ENCODE measurements around the gene EPM2A.
"Not testable (repeated sequence)": the region's sequence is repeated elsewhere in the genome, so short reads cannot be mapped to it uniquely, and the experiment has no call there.

Gene EPM2A

DNA sequence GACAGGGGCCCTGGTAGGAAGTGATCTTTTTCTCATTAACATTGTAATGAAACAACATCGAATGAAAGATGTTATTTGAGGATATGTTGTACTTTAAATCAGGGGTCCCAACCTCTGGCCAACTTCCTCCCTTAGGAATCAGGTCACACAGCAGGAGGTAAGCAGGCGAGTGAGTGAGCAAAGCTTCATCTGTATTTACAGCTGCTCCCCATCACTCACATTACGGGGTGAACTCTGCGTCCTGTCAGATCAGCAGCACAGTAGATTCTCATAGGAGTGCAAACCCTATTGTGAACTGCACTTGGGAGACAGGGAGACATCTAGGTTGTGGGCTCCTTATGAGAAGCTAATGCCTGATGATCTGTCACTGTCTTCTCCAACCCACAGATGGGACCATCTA, 19.9 kb downstream of the EPM2A start:
- DNase-seq (ENCODE audit: insufficient read length, low spot score) (no peak), FAIRE-seq (no peak)
- TF ChIP-seq SPI1 (IDR thresholded peaks at IDR 0.05; ENCODE audit: low read depth, low read length) (no peak), PAX5 (IDR thresholded peaks at IDR 0.05; ENCODE audit: insufficient read depth, low read length, severe bottlenecking) (no peak), POLR2A (IDR thresholded peaks at IDR 0.05; ENCODE audit: low read depth, low read length) (no peak), POU2F2 (IDR thresholded peaks at IDR 0.05; ENCODE audit: low read depth, low read length) (no peak), POLR2AphosphoS5 (IDR thresholded peaks at IDR 0.05; ENCODE audit: low read depth, low read length) (no peak), TAF1 (IDR thresholded peaks at IDR 0.05; ENCODE audit: low read depth, low read length) (no peak)

DNA sequence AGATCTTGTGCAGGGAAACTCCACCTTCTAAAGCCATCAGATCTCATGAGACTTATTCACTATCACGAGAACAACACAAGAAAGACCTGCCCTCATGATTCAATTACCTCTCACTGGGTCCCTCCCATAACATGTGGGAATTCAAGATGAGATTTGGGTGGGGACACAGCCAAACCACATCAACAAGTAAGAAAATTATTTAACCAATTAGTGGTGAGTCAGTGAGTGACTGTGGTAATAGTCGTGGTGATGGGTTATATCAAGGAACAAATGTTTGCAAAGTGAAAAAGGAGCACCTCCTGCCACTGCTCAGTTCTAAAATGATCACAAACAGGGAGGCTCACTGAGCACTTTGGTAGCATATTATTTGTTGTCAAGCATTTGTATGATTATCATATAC, 20.6 kb downstream of the EPM2A start:
- DNase-seq (ENCODE audit: insufficient read length, low spot score) (no peak), FAIRE-seq (no peak)
- no peak for TF ChIP-seq SPI1 (IDR thresholded peaks at IDR 0.05; ENCODE audit: low read depth, low read length)
- no peak for TF ChIP-seq TAF1 (IDR thresholded peaks at IDR 0.05; ENCODE audit: low read depth, low read length)
- no peak for TF ChIP-seq PAX5 (IDR thresholded peaks at IDR 0.05; ENCODE audit: insufficient read depth, low read length, severe bottlenecking)
- TF ChIP-seq POLR2AphosphoS5 (IDR thresholded peaks at IDR 0.05; ENCODE audit: low read depth, low read length), result no peak

DNA sequence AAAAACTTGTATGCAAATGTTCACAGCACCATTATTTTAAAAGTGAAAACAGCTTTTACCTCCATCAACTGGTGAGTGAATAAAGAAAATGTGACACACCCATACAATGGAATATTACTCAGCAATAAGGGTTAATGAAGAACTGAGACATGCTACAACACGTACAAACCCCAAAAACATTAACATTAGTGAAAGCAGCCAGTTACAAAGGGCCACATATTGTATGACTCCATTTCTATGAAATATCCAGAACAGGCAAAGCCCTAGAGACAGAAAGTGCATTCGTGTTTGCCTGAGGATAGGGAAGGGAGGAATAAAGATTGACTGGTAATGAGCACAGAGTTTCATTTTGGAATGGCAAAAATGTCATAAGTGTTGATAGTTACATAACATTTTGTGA, 21.5 kb downstream of the EPM2A start:
- FAIRE-seq (no peak), DNase-seq (ENCODE audit: insufficient read length, low spot score) (no peak)
- TF ChIP-seq PAX5 (IDR thresholded peaks at IDR 0.05; ENCODE audit: insufficient read depth, low read length, severe bottlenecking), result no peak
- TF ChIP-seq POLR2A (IDR thresholded peaks at IDR 0.05; ENCODE audit: low read depth, low read length), result no peak
- TF ChIP-seq POLR2AphosphoS5 (IDR thresholded peaks at IDR 0.05; ENCODE audit: low read depth, low read length), result no peak
- TF ChIP-seq SPI1 (IDR thresholded peaks at IDR 0.05; ENCODE audit: low read depth, low read length), result no peak
- TF ChIP-seq TAF1 (IDR thresholded peaks at IDR 0.05; ENCODE audit: low read depth, low read length), result no peak
- TF ChIP-seq POU2F2 (IDR thresholded peaks at IDR 0.05; ENCODE audit: low read depth, low read length), result no peak

DNA sequence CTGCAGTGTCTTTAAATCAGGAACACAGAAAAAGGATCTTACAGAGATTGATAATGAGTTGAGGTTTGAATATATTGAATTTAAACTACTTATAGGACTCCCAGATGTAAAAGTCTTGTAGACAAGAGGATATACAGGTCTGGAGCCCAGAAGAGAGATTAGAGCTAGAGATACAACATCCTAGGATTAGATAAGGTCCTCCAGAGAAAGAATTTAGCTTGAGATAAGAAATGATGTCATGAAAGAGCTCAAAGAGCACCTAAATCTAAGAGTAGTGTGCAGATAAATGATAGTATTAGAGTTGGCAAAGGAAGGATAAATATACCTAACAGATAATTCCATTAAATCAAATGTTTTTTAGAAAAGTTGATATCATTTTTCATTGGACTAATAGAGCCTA, 23.9 kb downstream of the EPM2A start:
- TF ChIP-seq TAF1 (IDR thresholded peaks at IDR 0.05; ENCODE audit: low read depth, low read length) (no peak), POLR2AphosphoS5 (IDR thresholded peaks at IDR 0.05; ENCODE audit: low read depth, low read length) (no peak), POU2F2 (IDR thresholded peaks at IDR 0.05; ENCODE audit: low read depth, low read length) (no peak), SPI1 (IDR thresholded peaks at IDR 0.05; ENCODE audit: low read depth, low read length) (no peak), PAX5 (IDR thresholded peaks at IDR 0.05; ENCODE audit: insufficient read depth, low read length, severe bottlenecking) (no peak), POLR2A (IDR thresholded peaks at IDR 0.05; ENCODE audit: low read depth, low read length) (no peak)
- no peak for FAIRE-seq

DNA sequence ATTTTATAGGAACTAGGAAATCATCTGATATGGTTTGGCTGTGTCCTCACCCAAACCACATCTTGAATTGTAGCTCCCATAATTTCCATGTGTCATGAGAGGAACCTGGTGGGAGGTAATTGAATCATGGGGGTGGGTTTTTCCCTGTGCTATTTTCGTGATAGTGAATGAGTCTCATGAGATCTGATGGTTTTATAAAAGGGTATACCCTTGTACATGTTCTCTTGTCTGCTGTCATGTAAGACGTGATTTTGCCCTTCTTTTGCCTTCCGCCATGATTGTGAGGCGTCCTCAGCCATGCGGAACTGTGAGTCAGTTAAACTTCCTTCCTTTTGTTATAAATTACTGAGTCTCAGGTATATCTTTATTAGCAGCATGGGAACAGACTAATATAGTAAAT, 27.9 kb downstream of the EPM2A start:
- DNase-seq (ENCODE audit: insufficient read length, low spot score) (no peak), FAIRE-seq (no peak)
- no peak for TF ChIP-seq TAF1 (IDR thresholded peaks at IDR 0.05; ENCODE audit: low read depth, low read length)
- no peak for TF ChIP-seq SPI1 (IDR thresholded peaks at IDR 0.05; ENCODE audit: low read depth, low read length)
- no peak for TF ChIP-seq PAX5 (IDR thresholded peaks at IDR 0.05; ENCODE audit: insufficient read depth, low read length, severe bottlenecking)
- TF ChIP-seq POU2F2 (IDR thresholded peaks at IDR 0.05; ENCODE audit: low read depth, low read length), result no peak
- no peak for TF ChIP-seq POLR2AphosphoS5 (IDR thresholded peaks at IDR 0.05; ENCODE audit: low read depth, low read length)
- TF ChIP-seq POLR2A (IDR thresholded peaks at IDR 0.05; ENCODE audit: low read depth, low read length), result no peak

More for the DNA sequence above, 23.9 kb downstream of the EPM2A start:
- DNase-seq (ENCODE audit: insufficient read length, low spot score), result no peak

DNA sequence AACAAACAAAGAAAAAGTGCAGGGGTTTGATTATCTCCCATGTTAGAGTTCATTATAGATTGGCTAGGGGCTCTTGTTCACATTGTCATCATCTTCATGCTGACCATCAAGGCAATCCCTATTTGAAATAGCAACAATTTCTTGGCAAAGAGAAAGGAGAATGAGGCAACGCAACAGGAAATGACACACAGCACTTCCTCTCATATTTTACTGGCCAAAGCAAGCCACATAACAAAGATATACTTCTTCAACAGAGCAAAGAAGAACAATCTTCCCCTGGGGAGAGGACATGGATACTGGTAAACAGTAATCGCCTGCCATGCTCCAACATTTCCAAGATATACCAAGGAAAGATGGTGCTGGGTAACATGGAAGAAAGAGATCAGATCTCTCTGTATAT, 29.8 kb downstream of the EPM2A start:
- DNase-seq (ENCODE audit: insufficient read length, low spot score), result no peak
- no peak for FAIRE-seq
- TF ChIP-seq SPI1 (IDR thresholded peaks at IDR 0.05; ENCODE audit: low read depth, low read length) (0 out of 2 replicates have a peak, but pooled peaks have one; percentile 14), TAF1 (IDR thresholded peaks at IDR 0.05; ENCODE audit: low read depth, low read length) (no peak)

DNA sequence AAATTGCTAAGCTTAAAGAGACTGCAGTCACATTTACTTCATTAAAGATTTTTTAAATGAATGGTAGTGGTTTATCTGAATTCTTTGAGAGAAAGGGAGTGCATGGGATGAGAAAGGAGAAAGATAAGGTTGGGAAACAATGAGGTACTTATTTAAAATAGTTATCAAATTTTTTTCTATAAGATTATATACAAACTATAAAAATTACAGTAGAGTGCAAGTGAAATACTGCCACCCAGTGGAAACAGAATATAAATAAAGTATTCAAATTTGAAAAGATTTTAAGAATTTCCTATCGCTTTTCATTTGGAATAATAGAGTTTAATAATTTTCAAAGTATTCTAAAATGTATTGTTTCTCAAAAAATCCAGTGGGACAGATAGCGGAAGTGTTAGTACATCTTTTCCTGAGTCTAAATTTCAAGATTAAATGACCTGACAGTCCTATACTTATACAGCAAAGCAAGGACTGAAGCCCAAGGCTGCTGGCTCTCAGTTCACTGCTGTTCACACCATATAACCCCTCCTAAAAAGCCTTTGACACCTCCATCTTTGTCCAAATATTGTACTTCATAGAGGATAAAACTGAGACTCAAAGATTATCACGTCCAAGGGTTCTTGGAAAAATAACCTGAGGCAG, 31.1 kb downstream of the EPM2A start:
- TF ChIP-seq PAX5 (IDR thresholded peaks at IDR 0.05; ENCODE audit: insufficient read depth, low read length, severe bottlenecking) (no peak), POLR2A (IDR thresholded peaks at IDR 0.05; ENCODE audit: low read depth, low read length) (no peak), TAF1 (IDR thresholded peaks at IDR 0.05; ENCODE audit: low read depth, low read length) (no peak), SPI1 (IDR thresholded peaks at IDR 0.05; ENCODE audit: low read depth, low read length) (no peak), POU2F2 (IDR thresholded peaks at IDR 0.05; ENCODE audit: low read depth, low read length) (no peak)
- FAIRE-seq, result no peak
- no peak for DNase-seq (ENCODE audit: insufficient read length, low spot score)

DNA sequence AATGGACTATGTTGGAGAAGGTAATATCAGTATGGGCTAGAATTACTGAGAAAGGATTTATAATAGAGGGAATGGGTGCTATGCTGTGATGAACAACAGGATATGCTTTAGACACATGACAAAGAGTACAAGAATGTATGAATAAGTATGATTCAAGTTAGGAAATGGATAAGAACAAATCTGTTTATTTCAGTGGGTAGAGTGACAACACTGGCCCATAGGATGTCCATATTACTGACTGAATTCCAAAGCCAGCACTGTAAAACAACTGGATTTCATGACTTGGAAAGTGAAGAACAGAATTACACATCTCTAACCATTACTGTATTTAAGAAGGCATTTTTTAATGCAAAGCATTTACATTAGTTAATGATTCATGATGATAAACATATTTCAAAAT, 35.9 kb downstream of the EPM2A start:
- DNase-seq (ENCODE audit: insufficient read length, low spot score) (no peak), FAIRE-seq (no peak)
- TF ChIP-seq TAF1 (IDR thresholded peaks at IDR 0.05; ENCODE audit: low read depth, low read length) (no peak), POLR2A (IDR thresholded peaks at IDR 0.05; ENCODE audit: low read depth, low read length) (no peak), SPI1 (IDR thresholded peaks at IDR 0.05; ENCODE audit: low read depth, low read length) (no peak), PAX5 (IDR thresholded peaks at IDR 0.05; ENCODE audit: insufficient read depth, low read length, severe bottlenecking) (no peak), POLR2AphosphoS5 (IDR thresholded peaks at IDR 0.05; ENCODE audit: low read depth, low read length) (no peak), POU2F2 (IDR thresholded peaks at IDR 0.05; ENCODE audit: low read depth, low read length) (no peak)

DNA sequence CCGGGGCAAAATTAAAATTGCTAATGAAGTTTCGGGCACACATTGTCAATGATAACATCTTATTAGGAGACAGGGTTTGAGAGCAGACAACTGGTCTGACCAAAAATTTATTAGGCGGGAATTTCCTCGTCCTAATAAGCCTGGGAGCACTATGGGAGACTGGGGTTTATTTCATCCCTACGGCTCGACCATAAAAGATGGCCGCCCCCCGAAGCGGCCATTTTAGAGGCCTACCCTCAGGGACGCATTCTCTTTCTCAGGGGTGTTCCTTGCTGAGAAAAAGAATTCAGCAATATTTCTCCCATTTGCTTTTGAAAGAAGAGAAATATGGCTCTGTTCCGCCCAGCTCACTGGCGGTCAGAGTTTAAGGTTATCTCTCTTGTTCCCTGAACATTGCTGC, 37.9 kb downstream of the EPM2A start:
- DNase-seq (ENCODE audit: insufficient read length, low spot score); FAIRE-seq: not testable (repeated sequence)

DNA sequence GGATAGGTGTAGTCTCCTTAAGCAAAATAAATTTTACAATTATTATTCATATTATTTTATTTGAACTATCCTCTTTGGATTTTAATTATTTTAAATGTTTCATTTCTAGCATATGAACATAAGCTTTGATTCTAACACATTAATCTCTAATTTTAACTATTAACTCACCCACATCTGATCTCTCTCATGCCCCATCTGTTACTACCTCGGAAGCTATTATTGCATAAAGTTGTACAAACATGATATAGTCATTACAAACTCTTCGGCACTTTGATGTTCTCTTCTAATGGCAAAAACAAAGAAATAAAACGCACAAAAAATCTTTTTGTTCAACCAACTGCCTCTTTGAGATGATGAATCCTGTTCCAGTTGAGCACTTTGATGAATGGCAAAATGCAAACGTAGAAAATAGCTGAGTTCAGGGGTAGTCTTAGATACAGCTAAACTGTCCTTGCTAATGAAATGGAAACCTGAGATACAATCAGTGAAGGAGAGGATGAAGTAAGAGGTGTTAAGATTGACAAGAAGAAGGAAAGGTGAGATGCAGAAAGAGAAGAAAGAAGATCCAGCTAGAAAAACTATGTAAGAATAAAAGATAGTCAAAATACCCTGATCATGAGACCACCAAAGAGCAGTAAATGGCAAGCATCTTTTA, 41.1 kb downstream of the EPM2A start:
- peak; percentile 35 for FAIRE-seq
- TF ChIP-seq PAX5 (IDR thresholded peaks at IDR 0.05; ENCODE audit: insufficient read depth, low read length, severe bottlenecking), result no peak
- no peak for TF ChIP-seq SPI1 (IDR thresholded peaks at IDR 0.05; ENCODE audit: low read depth, low read length)
- TF ChIP-seq POLR2AphosphoS5 (IDR thresholded peaks at IDR 0.05; ENCODE audit: low read depth, low read length), result no peak
- no peak for TF ChIP-seq POLR2A (IDR thresholded peaks at IDR 0.05; ENCODE audit: low read depth, low read length)
- no peak for TF ChIP-seq POU2F2 (IDR thresholded peaks at IDR 0.05; ENCODE audit: low read depth, low read length)
- TF ChIP-seq TAF1 (IDR thresholded peaks at IDR 0.05; ENCODE audit: low read depth, low read length), result no peak

More for the DNA sequence above, 41.1 kb downstream of the EPM2A start:
- DNase-seq (ENCODE audit: insufficient read length, low spot score), result no peak

Data from GM12891 (cell line).